ENCODE data around the gene RIMBP3B.
"Not testable (repeated sequence)": the region's sequence is repeated elsewhere in the genome, so short reads cannot be mapped to it uniquely, and the experiment has no call there.

- TF ChIP-seq CTCF, POLR2A (IDR thresholded peaks at IDR 0.05): not testable (repeated sequence)
Measured at GRCh38 chr22:21407792-21408191, 24.2 kb downstream of the RIMBP3B start.
